ENCODE data around the gene TAPT1.
"Not testable (repeated sequence)": the region's sequence is repeated elsewhere in the genome, so short reads cannot be mapped to it uniquely, and the experiment has no call there.

TAPT1 gene

DNA sequence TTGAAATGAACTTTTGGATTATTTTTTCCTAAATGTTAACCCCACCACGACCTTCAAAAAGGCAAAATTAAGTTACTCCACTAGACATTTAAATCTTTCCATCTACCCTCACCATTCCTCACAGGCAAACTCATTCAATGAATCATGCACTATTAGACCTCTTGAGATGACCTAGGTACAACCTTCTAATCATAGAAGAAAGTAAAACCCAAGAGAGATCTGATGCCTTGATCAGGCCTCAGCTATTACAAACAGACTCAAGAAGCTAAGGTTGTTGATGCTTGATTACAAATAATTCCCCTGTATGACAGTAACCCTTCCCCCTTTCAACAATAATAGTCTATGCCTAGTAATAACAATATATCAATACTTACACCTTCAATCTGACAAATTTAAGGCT lies 18.9 kb downstream of the TAPT1 start:
- DNase-seq, result no peak

- DNase-seq, result no peak
Measured at GRCh38 chr4:16206848-16207247, 19.4 kb downstream of the TAPT1 start.

DNA sequence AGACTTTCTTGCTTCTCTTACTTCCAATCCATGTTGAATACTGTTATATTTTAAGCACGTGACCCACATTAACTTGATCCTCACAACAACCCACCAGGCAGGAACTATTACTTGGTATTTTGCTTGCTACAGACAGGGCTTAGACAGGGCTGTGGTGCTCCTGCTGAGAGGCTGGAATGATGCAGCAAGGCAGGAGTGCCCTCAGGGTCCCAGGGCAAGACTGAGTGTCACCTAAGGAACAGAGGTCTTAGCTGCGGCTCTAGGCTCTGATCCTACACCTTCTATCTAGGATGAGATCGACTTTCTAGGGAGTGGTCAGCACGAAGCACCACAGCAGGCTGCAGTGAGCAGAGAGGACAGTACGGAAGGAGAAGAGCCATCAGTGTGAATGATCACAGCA lies 20.0 kb downstream of the TAPT1 start:
- no peak for DNase-seq

GRCh38 chr4:16205298-16206164 lies 20.7 kb downstream of the TAPT1 start:
- DNase-seq, result peak; percentile 17 to 93 (median 44)

DNA sequence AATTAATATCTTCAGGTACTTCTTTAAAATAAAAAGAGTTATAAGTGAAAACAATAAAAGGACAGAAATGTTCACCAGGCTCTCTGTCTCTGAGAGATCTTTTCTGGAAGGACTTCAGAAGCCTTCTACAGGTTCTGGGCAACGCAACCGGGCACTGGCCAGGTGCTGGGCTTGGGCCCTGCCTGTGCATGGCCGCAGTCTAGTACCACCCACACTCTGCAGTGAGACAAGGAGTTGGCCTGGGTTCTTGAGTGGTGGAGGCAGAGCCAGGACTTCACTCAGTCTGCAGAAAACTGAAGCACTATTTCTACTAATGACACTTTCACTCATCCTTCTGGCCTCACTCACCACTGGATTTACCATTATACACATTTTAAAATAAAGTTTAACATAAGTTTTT lies 21.8 kb downstream of the TAPT1 start:
- no peak for DNase-seq

GRCh38 chr4:16203083-16203482 lies 23.2 kb downstream of the TAPT1 start:
- DNase-seq, result no peak

DNA sequence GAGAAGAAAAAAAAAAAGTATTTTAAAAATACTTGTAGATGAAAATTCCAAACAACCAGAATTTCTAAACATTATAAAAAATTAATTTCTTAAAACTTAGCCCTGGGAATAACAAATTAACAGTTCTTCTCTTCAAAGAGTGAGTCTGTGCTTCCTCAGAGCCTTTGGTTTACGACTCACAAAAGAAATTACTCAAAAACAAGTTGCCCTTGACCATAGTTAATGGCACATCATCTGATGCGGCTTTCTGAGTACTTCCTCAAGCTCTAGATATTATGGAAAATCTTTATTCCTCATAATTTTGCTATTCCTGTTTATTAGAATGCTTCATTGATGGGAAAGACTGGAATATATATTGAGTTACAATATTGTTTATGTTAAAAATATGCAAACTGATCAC lies 23.7 kb downstream of the TAPT1 start:
- DNase-seq, result no peak

DNA sequence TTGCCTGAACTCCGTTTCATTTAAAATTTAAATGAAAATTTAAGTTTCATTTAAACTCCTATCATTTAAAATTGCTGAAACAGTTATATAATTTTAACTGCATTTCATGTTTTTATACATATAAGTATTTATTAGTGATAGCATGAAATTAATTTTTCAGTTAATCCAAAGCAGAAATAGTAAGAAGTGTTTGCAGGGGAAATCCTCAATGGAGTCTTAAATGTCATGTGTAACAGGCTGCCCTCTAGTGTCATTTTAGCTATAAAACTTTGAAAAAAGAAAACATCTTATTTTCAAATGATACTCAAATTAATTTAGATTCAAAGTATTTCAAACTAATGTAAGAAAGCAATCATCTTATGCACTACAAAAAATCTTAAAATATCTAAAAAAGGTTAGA lies 27.2 kb downstream of the TAPT1 start:
- DNase-seq, result peak in 2 of 3 experiments; percentile 23 to 47

DNA sequence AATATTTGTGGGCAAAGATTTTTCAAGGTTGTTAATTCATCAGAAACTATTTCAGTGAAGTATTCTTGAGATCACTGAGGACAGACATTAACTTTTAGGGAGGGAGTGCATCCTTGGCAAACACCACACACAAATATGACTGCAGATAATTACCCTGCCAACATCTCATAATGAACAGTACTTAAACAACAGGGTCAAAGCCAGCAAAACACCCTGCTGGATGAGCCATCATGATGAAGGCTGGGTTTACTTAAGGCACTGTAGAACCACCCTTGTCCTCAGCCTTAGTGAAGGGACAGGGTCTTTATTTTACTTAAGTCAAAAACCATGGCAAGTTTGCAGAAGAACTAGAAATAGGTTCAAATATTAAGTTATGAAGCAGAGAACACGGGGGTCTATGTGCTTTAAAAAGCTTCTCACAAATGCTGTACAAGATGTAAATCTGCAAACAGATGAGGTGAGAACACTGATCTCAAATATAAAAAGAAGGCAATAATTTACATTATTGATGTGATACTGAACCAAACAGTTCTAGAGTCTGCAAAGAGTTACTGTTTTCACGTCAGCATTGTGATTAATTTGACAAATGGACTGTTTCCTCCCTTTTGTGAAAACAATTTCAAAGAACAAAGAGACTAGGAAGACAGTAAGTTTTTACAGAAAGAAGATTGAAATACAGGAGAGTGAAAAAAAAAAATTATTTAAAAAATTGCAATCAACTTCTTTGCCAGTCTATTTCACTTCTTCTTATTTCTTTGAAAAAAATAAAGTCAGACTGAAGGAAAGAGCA lies 28.2 kb downstream of the TAPT1 start:
- peak in 2 of 3 experiments; percentile 42 to 80 for DNase-seq

GRCh38 chr4:16196482-16197393 lies 29.5 kb downstream of the TAPT1 start:
- DNase-seq, result peak; percentile 27 to 71 (median 59)

- peak in 1 of 3 experiments; percentile 89 for DNase-seq
Measured at GRCh38 chr4:16195209-16195608, 31.1 kb downstream of the TAPT1 start.

GRCh38 chr4:16194798-16195197 lies 31.5 kb downstream of the TAPT1 start:
- DNase-seq, result not testable (repeated sequence)

DNA sequence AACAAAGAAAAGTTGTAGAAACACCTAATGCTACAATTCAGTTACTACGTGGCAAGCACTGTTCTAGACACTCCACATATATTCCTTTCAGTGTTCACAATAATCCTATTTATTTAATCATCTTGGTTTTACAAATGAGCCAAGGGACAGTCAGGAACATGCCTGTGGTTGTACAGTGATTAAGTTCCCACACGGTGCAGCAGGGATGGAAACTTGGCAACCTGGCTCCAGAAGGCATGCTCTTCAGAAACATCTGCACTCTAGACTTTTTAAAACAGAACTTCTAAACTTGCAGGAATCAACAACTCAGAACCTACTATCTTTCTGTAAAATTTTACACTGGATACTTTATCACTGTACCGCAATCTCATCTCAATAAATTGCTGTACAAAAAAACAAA lies 32.1 kb downstream of the TAPT1 start:
- DNase-seq, result no peak

- DNase-seq, result no peak
Measured at GRCh38 chr4:16192631-16193518, 33.4 kb downstream of the TAPT1 start.

- peak in 1 of 3 experiments; percentile 55 for DNase-seq
Measured at GRCh38 chr4:16192057-16192456, 34.2 kb downstream of the TAPT1 start.

- no peak for DNase-seq
Measured at GRCh38 chr4:16187455-16187854, 38.8 kb downstream of the TAPT1 start.

- DNase-seq, result no peak
Measured at GRCh38 chr4:16186986-16187385, 39.3 kb downstream of the TAPT1 start.

- no peak for DNase-seq
Measured at GRCh38 chr4:16183604-16184003, 42.7 kb downstream of the TAPT1 start.

DNA sequence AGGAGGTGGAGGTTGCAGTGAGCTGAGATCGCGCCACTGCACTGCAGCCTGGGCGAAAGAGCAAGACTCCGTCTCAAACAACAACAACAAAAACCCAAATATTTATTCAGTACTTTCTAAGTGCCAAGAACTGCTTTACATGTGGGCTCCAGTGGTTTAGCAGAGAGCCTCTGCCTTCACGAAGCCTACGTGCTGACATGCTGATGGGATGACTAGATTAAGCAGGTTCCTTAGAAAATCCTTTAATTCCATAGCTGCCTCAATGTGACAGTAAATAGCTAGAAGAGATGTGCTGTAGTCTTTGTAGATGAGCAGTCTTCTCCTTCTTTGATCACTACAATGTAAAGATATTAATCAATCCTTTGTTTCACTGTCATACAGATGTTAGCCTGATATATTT lies 49.6 kb downstream of the TAPT1 start:
- DNase-seq, result no peak

DNA sequence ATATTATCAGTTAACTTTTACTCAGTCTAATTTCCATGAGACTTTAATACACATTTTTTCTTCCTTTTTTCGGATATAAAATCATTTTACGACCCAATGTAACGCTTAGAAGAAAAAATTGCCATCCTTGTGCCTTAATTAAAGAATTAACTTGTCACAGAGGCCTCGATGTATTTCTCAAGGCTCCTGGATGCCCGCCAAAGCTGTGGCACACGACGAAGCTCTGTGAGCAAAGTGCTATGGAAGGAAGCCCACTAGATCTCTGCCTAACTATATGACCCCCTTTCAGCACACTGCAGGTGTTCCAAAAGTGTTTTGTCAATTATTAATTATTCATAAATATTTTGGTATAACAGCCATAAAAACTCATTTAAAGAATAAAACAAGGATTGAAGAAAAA lies 54.4 kb downstream of the TAPT1 start:
- DNase-seq, result peak in 1 of 3 experiments; percentile 5

DNA sequence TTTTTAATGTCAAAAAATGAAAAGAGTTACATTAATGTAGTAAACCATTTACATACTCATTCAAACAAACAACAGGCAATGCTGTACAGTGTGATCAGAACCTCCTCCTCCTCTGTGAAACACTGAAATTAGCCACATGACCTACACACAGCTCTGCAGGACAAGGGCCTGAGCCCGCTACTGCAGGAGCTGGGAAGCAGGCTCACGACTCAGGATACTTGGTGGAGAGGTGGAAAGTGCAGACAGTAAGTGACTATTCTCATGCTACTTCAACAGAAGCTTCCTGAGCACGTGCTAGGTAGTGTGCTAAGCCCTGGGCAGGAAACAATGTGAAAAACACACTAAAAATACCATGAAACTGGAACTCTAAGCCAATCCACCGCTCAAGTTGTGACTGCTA lies 56.8 kb downstream of the TAPT1 start:
- DNase-seq, result no peak

Data from NCI-H1417 (cell line).